Endothelial cell of umbilical vein (primary cell): ENCODE measurements around the gene PSME3IP1. TPM values are rescaled to one million over a fixed set of nuclear protein-coding genes. Genes with fewer than 3 reads are reported as not detected.

Experiments used
- BruUV-seq: library from RNA; stranded (reverse); fragments of 400-500 nt; replicated peaks from 2 replicates; lab custom pipeline; 2021; lab: Mats Ljungman, UMichigan
- CTCF ChIA-PET: fragments of 300-600, 350-600 bp; sonication (Branson Sonifier 250); formaldehyde crosslinking; loops from one replicate; lab custom pipeline; 2021; ENCODE audit warnings: antibody characterized with exemption, inconsistent platforms; lab: Charles Lee
- POLR2A ChIA-PET: fragments of 300-600, 350-600 bp; sonication (Branson Sonifier 250); formaldehyde crosslinking; loops from one replicate; lab custom pipeline; 2021; ENCODE audit warnings: antibody characterized with exemption, inconsistent platforms; lab: Charles Lee
- DNase-seq: peaks from one replicate; pipeline ENCODE4 v3.0.0-alpha.2; 2011; ENCODE audit warnings: low read depth, low spot score
- FAIRE-seq: peaks from 2 replicates; lab custom pipeline; 2011; peaks lifted over from hg19 to GRCh38; lab: Jason Lieb, UNC
- H2AFZ ChIP-seq: 2 replicates; pipeline ENCODE4 v1.6.0; 2012; ENCODE audit warnings: low read depth, low read length, control low read depth, inconsistent platforms
- H3K27ac ChIP-seq: 2 replicates; pipeline ENCODE4 v1.5.1; 2011; ENCODE audit warnings: low read depth, mild to moderate bottlenecking, control low read depth, low read length, moderate library complexity; ENCODE audit not compliant: insufficient read depth
- H3K27me3 ChIP-seq, 2 experiments: 2 replicates each; pipeline versions ENCODE4 v1.6.0 to v1.6.1; 2011; ENCODE audit warnings: low read length in 2 of 2, mixed read lengths in 1 of 2; ENCODE audit not compliant: control insufficient read depth in 2 of 2, insufficient read depth in 2 of 2
- H3K36me3 ChIP-seq, 2 experiments: 2 replicates in 1 of 2; 3 replicates in 1 of 2; pipeline ENCODE4 v1.5.1; 2011; ENCODE audit warnings: low read length in 2 of 2, mild to moderate bottlenecking in 1 of 2, moderate library complexity in 1 of 2; ENCODE audit not compliant: control insufficient read depth in 2 of 2, insufficient read depth in 2 of 2; ENCODE audit errors: extremely low read depth in 1 of 2
- H3K4me1 ChIP-seq: 3 replicates; pipeline ENCODE4 v1.5.1; 2011; ENCODE audit warnings: mild to moderate bottlenecking, low read length; ENCODE audit not compliant: control insufficient read depth, insufficient read depth; ENCODE audit errors: extremely low read depth
- H3K4me2 ChIP-seq: 2 replicates; pipeline ENCODE4 v1.6.1; 2011; ENCODE audit warnings: low read length, control low read depth, mixed read lengths; ENCODE audit not compliant: insufficient read depth
- H3K4me3 ChIP-seq, 3 experiments: fragments of 200-600 bp in 1 of 3; sonication (generic), shearing (Covaris generic) in 1 of 3; replicated peaks in 1 of 3; 2 replicates each; pipeline ENCODE4 v1.5.1; 2011 to 2016; ENCODE audit warnings: control low read depth in 3 of 3, low read length in 3 of 3, mild to moderate bottlenecking in 2 of 3, inconsistent platforms in 1 of 3, low read depth in 1 of 3, moderate library complexity in 1 of 3; ENCODE audit not compliant: insufficient read depth in 1 of 3
- H3K79me2 ChIP-seq: 2 replicates; pipeline ENCODE4 v1.6.0; 2012; ENCODE audit warnings: low read length, inconsistent platforms; ENCODE audit not compliant: control insufficient read depth, insufficient read depth
- H3K9ac ChIP-seq: replicated peaks from 2 replicates; pipeline ENCODE3; 2011; ENCODE audit warnings: low read length, control low read depth; ENCODE audit not compliant: insufficient read depth; ENCODE audit errors: extremely low read depth
- H3K9me1 ChIP-seq: replicated peaks from 3 replicates; pipeline ENCODE4 v1.6.0; 2011; ENCODE audit warnings: mild to moderate bottlenecking, low read length; ENCODE audit not compliant: control insufficient read depth, insufficient read depth; ENCODE audit errors: extremely low read depth
- H3K9me3 ChIP-seq: replicated peaks from 2 replicates; pipeline ENCODE4 v1.5.1; 2012; ENCODE audit warnings: low read length, inconsistent platforms; ENCODE audit not compliant: control insufficient read depth, insufficient read depth
- H4K20me1 ChIP-seq: replicated peaks from 2 replicates; pipeline ENCODE3; 2011; ENCODE audit warnings: mild to moderate bottlenecking, low read length; ENCODE audit not compliant: control insufficient read depth, insufficient read depth; ENCODE audit errors: extremely low read depth
- CTCF ChIP-seq, 2 donors: IDR thresholded peaks; 1 replicate in 1 of 2; 2 replicates in 1 of 2; pipeline ENCODE4 v1.5.1; 2011; ENCODE audit warnings: low read length in 2 of 2, mild to moderate bottlenecking in 2 of 2, moderate library complexity in 2 of 2, control low read depth in 1 of 2, inconsistent platforms in 1 of 2, low read depth in 1 of 2; ENCODE audit not compliant: insufficient read depth in 1 of 2; ENCODE audit errors: extremely low read depth in 1 of 2
- FOS ChIP-seq: IDR thresholded peaks from 2 replicates; pipeline ENCODE4 v1.6.1; 2011; ENCODE audit warnings: mild to moderate bottlenecking, low read length, moderate library complexity, borderline replicate concordance; ENCODE audit not compliant: insufficient read depth
- GATA2 ChIP-seq: IDR thresholded peaks from 2 replicates; pipeline ENCODE4 v1.7.0; 2011; ENCODE audit warnings: low read depth, mild to moderate bottlenecking, moderate library complexity, mixed read lengths, low read length; ENCODE audit not compliant: insufficient read length, insufficient read depth
- MAX ChIP-seq: IDR thresholded peaks from 2 replicates; pipeline ENCODE4 v1.6.1; 2011; ENCODE audit not compliant: insufficient read depth, insufficient read length
- MYC ChIP-seq: IDR thresholded peaks from one replicate; pipeline ENCODE4 v1.6.1; 2011; ENCODE audit warnings: mild to moderate bottlenecking, low read depth, low read length
- POLR2A ChIP-seq: IDR thresholded peaks from 2 replicates; pipeline ENCODE4 v1.6.1; 2012; ENCODE audit warnings: low read depth, mild to moderate bottlenecking, control low read depth, low read length
- POLR2AphosphoS5 ChIP-seq: IDR thresholded peaks from 2 replicates; pipeline ENCODE4 v1.6.1; 2012; ENCODE audit warnings: low read depth, mild to moderate bottlenecking, control low read depth, low read length, moderate library complexity; ENCODE audit not compliant: insufficient read depth
- dilution Hi-C: fragments of 300-500 bp; cut with MboI; formaldehyde crosslinking; loops from one replicate; pipeline ENCODE4 v1.15.0; 2019; ENCODE audit warnings: low sequenced_read_pairs; ENCODE audit not compliant: extremely low pct_ligation_motif_present
- intact Hi-C: fragments of 100-400 bp; cut with micrococcal nuclease; formaldehyde crosslinking; loops from one replicate; pipeline ENCODE4 v1.10.0; 2022
- polyA plus RNA-seq, 4 experiments: library from polyadenylated mRNA; depleted of rRNA in 3 of 4; stranded (reverse) in 3 of 4; unstranded in 1 of 4; fragments of >200 nt; gene quantifications; 2 replicates each; pipeline versions ENCODE4 v1.2.1 to v1.2.3, GENCODE V29; 2011 to 2012; ENCODE audit warnings: missing spikeins in 1 of 4
- total RNA-seq: library from RNA; stranded (reverse); gene quantifications from 2 replicates; pipeline ENCODE4 v1.2.3, GENCODE V29; 2021

PSME3IP1 gene
- total and polyA plus RNA-seq, 2 donors (not counting 3 experiments of a cell fraction or from before 2014, with no cell fraction given): 86.2 to 91.8 TPM

- ChIA-PET POLR2A (interaction anchor here (1.5 kb wide), 1 partner anchor 59 kb away, joined by 4 read pairs; the partner anchor contains the start of gene CPNE2), CTCF (interaction anchor here (1.1 to 6.4 kb wide), 4 partner anchors 23 to 187 kb away, joined by 3 to 57 read pairs (median 4); partner anchors contain the start of gene CPNE2)
- Histone ChIP-seq H3K9me3 (no peaks in the 10 kb centered on the region), H3K27ac (no peak overlapping the region), H3K4me2 (no peak overlapping the region), H2AFZ (no peak overlapping the region), H3K27me3 (no peaks in the 10 kb centered on the region), H3K9me1 (no peaks in the 10 kb centered on the region), H4K20me1 (no peaks in the 10 kb centered on the region), H3K4me3 (no peak overlapping the region), H3K4me1 (peaks cover 32% of the 10 kb centered on the region), H3K79me2 (no peaks in the 10 kb centered on the region), H3K9ac (no peak overlapping the region), H3K36me3 (peaks cover 0 to 20% of the 10 kb centered on the region in 2 experiments)
- DNase-seq: no peak
- FAIRE-seq: no peak
- TF ChIP-seq CTCF (IDR thresholded peaks at IDR 0.05; ENCODE audit: extremely low read depth in 1 of 2, insufficient read depth in 1 of 2, low read depth in 1 of 2, low read length in 2 of 2) (no peak), POLR2A (no peak), MAX (no peak), GATA2 (no peak), MYC (no peak), POLR2AphosphoS5 (no peak), FOS (no peak)
- dilution Hi-C loops: no loop called here
- intact Hi-C loops: no loop called here
- no TSS peak for BruUV-seq
These were observed 35.0 kb downstream of the PSME3IP1 start for GRCh38 chr16:57150682-57151330.
